HEK293 (cell line): ENCODE results near the gene POLL.

Source experiments
- BCL11A ChIP-seq: fragments of 450-650 bp; formaldehyde crosslinking; IDR thresholded peaks from 2 replicates; pipeline ENCODE4 v1.5.1; 2016; ENCODE audit warnings: low read depth, missing biosample characterization, missing genetic modification characterization
- GFI1B ChIP-seq: fragments of 450-650 bp; formaldehyde crosslinking; IDR thresholded peaks from 2 replicates; pipeline ENCODE4 v1.5.1; 2016; ENCODE audit warnings: missing biosample characterization, missing genetic modification characterization
- GLI4 ChIP-seq: fragments of 450-650 bp; formaldehyde crosslinking; IDR thresholded peaks from 2 replicates; pipeline ENCODE4 v1.5.1; 2016; ENCODE audit warnings: missing biosample characterization, missing genetic modification characterization
- HOXC10 ChIP-seq: sonication (generic); formaldehyde crosslinking; IDR thresholded peaks from 2 replicates; pipeline ENCODE4 v1.8.1; 2023; ENCODE audit warnings: mild to moderate bottlenecking, missing genetic modification reagents
- KLF10 ChIP-seq: fragments of 450-650 bp; IDR thresholded peaks from 2 replicates; pipeline ENCODE4 v1.5.1; 2018; ENCODE audit warnings: missing biosample characterization, mild to moderate bottlenecking, missing genetic modification characterization
- KLF7 ChIP-seq: fragments of 450-650 bp; formaldehyde crosslinking; IDR thresholded peaks from 2 replicates; pipeline ENCODE4 v1.5.1; 2016; ENCODE audit warnings: missing biosample characterization, missing genetic modification characterization, borderline replicate concordance
- KLF9 ChIP-seq: fragments of 450-650 bp; formaldehyde crosslinking; IDR thresholded peaks from 2 replicates; pipeline ENCODE4 v1.5.1; 2016; ENCODE audit warnings: missing biosample characterization, missing genetic modification characterization, low read depth
- MZF1 ChIP-seq: fragments of 450-650 bp; formaldehyde crosslinking; IDR thresholded peaks from 2 replicates; pipeline ENCODE4 v1.5.1; 2017; ENCODE audit warnings: missing biosample characterization, missing genetic modification characterization, borderline replicate concordance
- OVOL3 ChIP-seq: fragments of 450-650 bp; formaldehyde crosslinking; IDR thresholded peaks from 2 replicates; pipeline ENCODE4 v1.5.1; 2016; ENCODE audit warnings: missing biosample characterization, missing genetic modification characterization
- SETDB1 ChIP-seq: IDR thresholded peaks from one replicate; pipeline ENCODE4 v1.6.1; 2017; ENCODE audit warnings: mild to moderate bottlenecking, low read length, moderate library complexity, mixed read lengths; ENCODE audit not compliant: insufficient read length
- SP3 ChIP-seq: fragments of 450-650 bp; formaldehyde crosslinking; IDR thresholded peaks from 2 replicates; pipeline ENCODE4 v1.5.1; 2016; ENCODE audit warnings: missing biosample characterization, missing genetic modification characterization
- SP7 ChIP-seq: fragments of 450-650 bp; formaldehyde crosslinking; IDR thresholded peaks from 2 replicates; pipeline ENCODE4 v1.5.1; 2016; ENCODE audit warnings: missing biosample characterization, missing genetic modification characterization
- TRIM28 ChIP-seq: IDR thresholded peaks from 2 replicates; pipeline ENCODE4 v1.6.1; 2011; ENCODE audit warnings: low read length, control low read depth, borderline replicate concordance
- ZBTB26 ChIP-seq: fragments of 450-650 bp; formaldehyde crosslinking; optimal IDR thresholded peaks from 2 replicates; pipeline ENCODE3; 2016; ENCODE audit warnings: missing biosample characterization, mild to moderate bottlenecking, missing genetic modification characterization
- ZBTB49 ChIP-seq: fragments of 450-650 bp; formaldehyde crosslinking; IDR thresholded peaks from 2 replicates; pipeline ENCODE4 v1.5.1; 2016; ENCODE audit warnings: missing biosample characterization, missing genetic modification characterization, low read depth
- ZNF138 ChIP-seq: fragments of 450-650 bp; formaldehyde crosslinking; IDR thresholded peaks from 2 replicates; pipeline ENCODE4 v1.5.1; 2016; ENCODE audit warnings: missing biosample characterization, missing genetic modification characterization, borderline replicate concordance
- ZNF2 ChIP-seq: fragments of 450-650 bp; formaldehyde crosslinking; IDR thresholded peaks from 2 replicates; pipeline ENCODE4 v1.5.1; 2016; ENCODE audit warnings: missing biosample characterization, missing genetic modification characterization
- ZNF280C ChIP-seq: fragments of 450-650 bp; formaldehyde crosslinking; IDR thresholded peaks from 2 replicates; pipeline ENCODE4 v1.5.1; 2016; ENCODE audit warnings: missing biosample characterization, missing genetic modification characterization
- ZNF292 ChIP-seq: fragments of 450-650 bp; formaldehyde crosslinking; IDR thresholded peaks from 2 replicates; pipeline ENCODE4 v1.5.1; 2016; ENCODE audit warnings: low read depth, missing biosample characterization, missing genetic modification characterization, borderline replicate concordance
- ZNF341 ChIP-seq: fragments of 450-650 bp; formaldehyde crosslinking; IDR thresholded peaks from 2 replicates; pipeline ENCODE4; 2016; ENCODE audit warnings: low read depth, missing biosample characterization, missing genetic modification characterization
- ZNF394 ChIP-seq: fragments of 450-650 bp; formaldehyde crosslinking; IDR thresholded peaks from 2 replicates; pipeline ENCODE4 v1.5.1; 2016; ENCODE audit warnings: missing biosample characterization, missing genetic modification characterization, mild to moderate bottlenecking, moderate library complexity, borderline replicate concordance
- ZNF404 ChIP-seq: fragments of 450-650 bp; formaldehyde crosslinking; IDR thresholded peaks from 2 replicates; pipeline ENCODE4 v1.5.1; 2017; ENCODE audit warnings: missing biosample characterization, missing genetic modification characterization
- ZNF48 ChIP-seq: fragments of 450-650 bp; formaldehyde crosslinking; IDR thresholded peaks from 2 replicates; pipeline ENCODE4 v1.5.1; 2016; ENCODE audit warnings: missing biosample characterization, missing genetic modification characterization
- ZNF501 ChIP-seq: fragments of 450-650 bp; formaldehyde crosslinking; IDR thresholded peaks from 2 replicates; pipeline ENCODE4 v1.5.1; 2016; ENCODE audit warnings: missing biosample characterization, missing genetic modification characterization
- ZNF514 ChIP-seq: fragments of 450-650 bp; formaldehyde crosslinking; IDR thresholded peaks from 2 replicates; pipeline ENCODE4 v1.5.1; 2016; ENCODE audit warnings: missing biosample characterization, missing genetic modification characterization
- ZNF654 ChIP-seq: fragments of 450-650 bp; formaldehyde crosslinking; IDR thresholded peaks from 2 replicates; pipeline ENCODE4 v1.5.1; 2016; ENCODE audit warnings: low read depth, missing biosample characterization, missing genetic modification characterization
- ZNF776 ChIP-seq: fragments of 450-650 bp; formaldehyde crosslinking; IDR thresholded peaks from 2 replicates; pipeline ENCODE4 v1.5.0; 2017; ENCODE audit warnings: missing biosample characterization, missing genetic modification characterization, borderline replicate concordance
- ZNF791 ChIP-seq: fragments of 450-650 bp; formaldehyde crosslinking; IDR thresholded peaks from 2 replicates; pipeline ENCODE4 v1.5.1; 2016; ENCODE audit warnings: missing biosample characterization, missing genetic modification characterization
- ZNF792 ChIP-seq: fragments of 450-650 bp; formaldehyde crosslinking; IDR thresholded peaks from 2 replicates; pipeline ENCODE4 v1.5.1; 2016; ENCODE audit warnings: missing biosample characterization, missing genetic modification characterization
- ZNF843 ChIP-seq: fragments of 450-650 bp; formaldehyde crosslinking; IDR thresholded peaks from 2 replicates; pipeline ENCODE4 v1.5.1; 2016; ENCODE audit warnings: missing biosample characterization, missing genetic modification characterization
- TF ChIP-seq, protein P1 (sequence below): fragments of 450-650 bp; IDR thresholded peaks from 2 replicates; pipeline ENCODE4 v1.5.1; 2018; ENCODE audit warnings: missing biosample characterization, mild to moderate bottlenecking, missing genetic modification characterization
- TF ChIP-seq, protein P2 (sequence below): fragments of 450-650 bp; formaldehyde crosslinking; IDR thresholded peaks from 2 replicates; pipeline ENCODE4 v1.5.1; 2016; ENCODE audit warnings: missing biosample characterization, missing genetic modification characterization

The POLL gene

GRCh38 chr10:101569622-101570427 is 18.2 kb downstream of the POLL start (continued):
- no peak for TF ChIP-seq TRIM28
- no peak for TF ChIP-seq ZNF48 (tag by site-specific recombination)
- TF ChIP-seq ZNF776 = no peak
- TF ChIP-seq SP3 = peak; percentile 93
- peak; percentile 96 for TF ChIP-seq KLF7 (tag by site-specific recombination)
- TF ChIP-seq ZNF394 (tag by site-specific recombination) = peak; percentile 41; the same call in 1 of the 2 replicates
- TF ChIP-seq ZNF138 (tag by site-specific recombination) = no peak
- peak; percentile 70 for TF ChIP-seq ZNF501 (tag by site-specific recombination)
- TF ChIP-seq ZBTB49 = no peak
- no peak for TF ChIP-seq ZNF514 (tag by site-specific recombination)
- no peak for TF ChIP-seq ZNF292 (tag by site-specific recombination)
- TF ChIP-seq ZNF280C (tag by site-specific recombination) = no peak
- peak; percentile 93 for TF ChIP-seq ZNF341
- TF ChIP-seq SP7 (tag by site-specific recombination) = peak; percentile 50
- peak; percentile 77; the same call in 1 of the 2 replicates for TF ChIP-seq KLF10 (tag by site-specific recombination)
- TF ChIP-seq ZNF2 (tag by site-specific recombination) = 0 out of 2 replicates have a peak, but pooled peaks have one; percentile 40
- no peak for TF ChIP-seq ZNF791 (tag by site-specific recombination)
- peak; percentile 91 for TF ChIP-seq KLF9
- TF ChIP-seq, protein P1, sequence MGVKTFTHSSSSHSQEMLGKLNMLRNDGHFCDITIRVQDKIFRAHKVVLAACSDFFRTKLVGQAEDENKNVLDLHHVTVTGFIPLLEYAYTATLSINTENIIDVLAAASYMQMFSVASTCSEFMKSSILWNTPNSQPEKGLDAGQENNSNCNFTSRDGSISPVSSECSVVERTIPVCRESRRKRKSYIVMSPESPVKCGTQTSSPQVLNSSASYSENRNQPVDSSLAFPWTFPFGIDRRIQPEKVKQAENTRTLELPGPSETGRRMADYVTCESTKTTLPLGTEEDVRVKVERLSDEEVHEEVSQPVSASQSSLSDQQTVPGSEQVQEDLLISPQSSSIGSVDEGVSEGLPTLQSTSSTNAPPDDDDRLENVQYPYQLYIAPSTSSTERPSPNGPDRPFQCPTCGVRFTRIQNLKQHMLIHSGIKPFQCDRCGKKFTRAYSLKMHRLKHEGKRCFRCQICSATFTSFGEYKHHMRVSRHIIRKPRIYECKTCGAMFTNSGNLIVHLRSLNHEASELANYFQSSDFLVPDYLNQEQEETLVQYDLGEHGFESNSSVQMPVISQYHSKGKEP (tag by site-specific recombination) = no peak
- TF ChIP-seq ZNF792 (tag by site-specific recombination) = no peak
- peak; percentile 12; the same call in 1 of the 2 replicates for TF ChIP-seq GFI1B (tag by site-specific recombination)
- TF ChIP-seq ZNF843 = peak; percentile 52
- TF ChIP-seq OVOL3 (tag by site-specific recombination) = no peak
- TF ChIP-seq MZF1 (tag by site-specific recombination) = no peak
- TF ChIP-seq, protein P2, sequence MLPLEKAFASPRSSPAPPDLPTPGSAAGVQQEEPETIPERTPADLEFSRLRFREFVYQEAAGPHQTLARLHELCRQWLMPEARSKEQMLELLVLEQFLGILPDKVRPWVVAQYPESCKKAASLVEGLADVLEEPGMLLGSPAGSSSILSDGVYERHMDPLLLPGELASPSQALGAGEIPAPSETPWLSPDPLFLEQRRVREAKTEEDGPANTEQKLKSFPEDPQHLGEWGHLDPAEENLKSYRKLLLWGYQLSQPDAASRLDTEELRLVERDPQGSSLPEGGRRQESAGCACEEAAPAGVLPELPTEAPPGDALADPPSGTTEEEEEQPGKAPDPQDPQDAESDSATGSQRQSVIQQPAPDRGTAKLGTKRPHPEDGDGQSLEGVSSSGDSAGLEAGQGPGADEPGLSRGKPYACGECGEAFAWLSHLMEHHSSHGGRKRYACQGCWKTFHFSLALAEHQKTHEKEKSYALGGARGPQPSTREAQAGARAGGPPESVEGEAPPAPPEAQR = no peak
- peak; percentile 38; the same call in 1 of the 2 replicates for TF ChIP-seq BCL11A (tag by site-specific recombination)
- no peak for TF ChIP-seq HOXC10 (CRISPR knock-in tag)
- TF ChIP-seq ZNF404 (tag by site-specific recombination) = no peak
- TF ChIP-seq GLI4 (tag by site-specific recombination) = 0 out of 2 replicates have a peak, but pooled peaks have one; percentile 51
- peak; percentile 74 for TF ChIP-seq ZNF654 (tag by site-specific recombination)
- no peak for TF ChIP-seq SETDB1
- TF ChIP-seq ZBTB26 = peak; percentile 64
